Karpas-422 (cell line): ENCODE results near the gene ARHGEF19. TPM values are rescaled to one million over a fixed set of nuclear protein-coding genes. Genes with fewer than 3 reads are reported as not detected.

ENCODE experiments used
- DNase-seq: peaks from one replicate; pipeline ENCODE4 v3.0.0-alpha.2; 2015
- H2AFZ ChIP-seq: fragments of 200-600 bp; sonication (generic); 2 replicates; pipeline ENCODE4 v1.6.1; 2014; ENCODE audit warnings: antibody characterized with exemption, low read length, mixed read lengths
- H3K27ac ChIP-seq: fragments of 200-600 bp; sonication (generic); 2 replicates; pipeline ENCODE4 v1.5.1; 2014; ENCODE audit warnings: mild to moderate bottlenecking, low read length, moderate library complexity
- H3K27me3 ChIP-seq: fragments of 200-600 bp; sonication (generic); 2 replicates; pipeline ENCODE4 v1.6.1; 2014; ENCODE audit warnings: low read length, mixed read lengths
- H3K36me3 ChIP-seq: fragments of 200-600 bp; sonication (generic); 2 replicates; pipeline ENCODE4 v1.6.1; 2014; ENCODE audit warnings: low read length, mixed read lengths; ENCODE audit not compliant: insufficient read depth
- H3K4me1 ChIP-seq: fragments of 200-600 bp; sonication (generic); 2 replicates; pipeline ENCODE4 v1.6.1; 2014; ENCODE audit warnings: mild to moderate bottlenecking, low read length, mixed read lengths
- H3K4me2 ChIP-seq: fragments of 200-600 bp; sonication (generic); 2 replicates; pipeline ENCODE4 v1.6.1; 2014; ENCODE audit warnings: low read length, low read depth, mild to moderate bottlenecking; ENCODE audit not compliant: poor library complexity, severe bottlenecking
- H3K4me3 ChIP-seq: fragments of 200-600 bp; sonication (generic); 2 replicates; pipeline ENCODE4 v1.5.1; 2014; ENCODE audit warnings: mild to moderate bottlenecking, antibody characterized with exemption, low read length, mixed read lengths
- H3K79me2 ChIP-seq: fragments of 200-600 bp; sonication (generic); 2 replicates; pipeline ENCODE4 v1.6.1; 2014; ENCODE audit warnings: mild to moderate bottlenecking, low read length, mixed read lengths
- H3K9ac ChIP-seq: fragments of 200-600 bp; sonication (generic); 2 replicates; pipeline ENCODE4 v1.6.0; 2014; ENCODE audit warnings: low read length
- H3K9me2 ChIP-seq: fragments of 200-600 bp; sonication (generic), shearing (Covaris generic); replicated peaks from 2 replicates; pipeline ENCODE4 v1.6.0; 2014; ENCODE audit warnings: mild to moderate bottlenecking, low read length, moderate library complexity; ENCODE audit not compliant: insufficient read depth
- H3K9me3 ChIP-seq: fragments of 300-700, 200-600 bp; sonication (generic); 2 replicates; pipeline ENCODE4 v1.6.1; 2014; ENCODE audit warnings: low read length, mixed read lengths
- H4K20me1 ChIP-seq: fragments of 200-600 bp; sonication (generic); 2 replicates; pipeline ENCODE4 v1.6.1; 2014; ENCODE audit warnings: mild to moderate bottlenecking, antibody characterized with exemption, low read length, low read depth; ENCODE audit not compliant: insufficient read depth
- total RNA-seq: library from RNA; depleted of rRNA; stranded (reverse); fragments of >200 nt; shearing (Covaris generic); gene quantifications from 2 replicates; pipeline ENCODE4 v1.2.3, GENCODE V29; 2014; ENCODE audit warnings: low replicate concordance

Gene ARHGEF19
- total RNA-seq, 1 experiment from 2014 or later: 2.5 TPM

GRCh38 chr1:16174261-16174868 is 38.1 kb downstream of the ARHGEF19 start:
- Histone ChIP-seq H3K27me3 (no peaks in the 10 kb centered on the region), H3K9ac (no peak overlapping the region), H3K79me2 (no peaks in the 10 kb centered on the region), H2AFZ (no peak overlapping the region), H3K4me2 (no peak overlapping the region), H3K27ac (no peak overlapping the region), H4K20me1 (no peaks in the 10 kb centered on the region; the same call in 1 of the 2 replicates), H3K4me3 (no peak overlapping the region), H3K4me1 (no peaks in the 10 kb centered on the region), H3K9me3 (no peaks in the 10 kb centered on the region), H3K36me3 (no peaks in the 10 kb centered on the region), H3K9me2 (no peaks in the 10 kb centered on the region)
- no peak for DNase-seq

- no peak overlapping the region for H3K27ac ChIP-seq
- no peaks in the 10 kb centered on the region for H3K79me2 ChIP-seq
- H3K4me2 ChIP-seq: no peak overlapping the region
- H2AFZ ChIP-seq: no peak overlapping the region
- H3K36me3 ChIP-seq: no peaks in the 10 kb centered on the region
- no peaks in the 10 kb centered on the region for H3K9me2 ChIP-seq
- H3K27me3 ChIP-seq: no peaks in the 10 kb centered on the region
- H3K9me3 ChIP-seq: no peaks in the 10 kb centered on the region
- no peak for DNase-seq
- peaks cover 3% of the 10 kb centered on the region for H3K4me1 ChIP-seq
- no peaks in the 10 kb centered on the region; the same call in 1 of the 2 replicates for H4K20me1 ChIP-seq
- H3K9ac ChIP-seq: no peak overlapping the region
- no peak overlapping the region for H3K4me3 ChIP-seq
Measured at GRCh38 chr1:16173447-16174260, 38.8 kb downstream of the ARHGEF19 start.

GRCh38 chr1:16172964-16173446 is 39.4 kb downstream of the ARHGEF19 start:
- Histone ChIP-seq H3K27ac (no peak overlapping the region), H3K4me3 (no peak overlapping the region), H3K79me2 (no peaks in the 10 kb centered on the region), H3K27me3 (no peaks in the 10 kb centered on the region), H3K4me1 (peaks cover 6% of the 10 kb centered on the region), H4K20me1 (no peaks in the 10 kb centered on the region; the same call in 1 of the 2 replicates), H3K9ac (no peak overlapping the region), H3K4me2 (no peak overlapping the region), H3K9me2 (no peaks in the 10 kb centered on the region), H2AFZ (no peak overlapping the region), H3K9me3 (no peaks in the 10 kb centered on the region), H3K36me3 (no peaks in the 10 kb centered on the region)
- no peak for DNase-seq

- H3K4me2 ChIP-seq: no peak overlapping the region
- H3K9ac ChIP-seq: no peak overlapping the region
- H3K27me3 ChIP-seq: no peaks in the 10 kb centered on the region
- no peak overlapping the region for H2AFZ ChIP-seq
- no peak overlapping the region for H3K27ac ChIP-seq
- no peaks in the 10 kb centered on the region for H3K9me2 ChIP-seq
- no peaks in the 10 kb centered on the region for H3K36me3 ChIP-seq
- H3K4me3 ChIP-seq: no peak overlapping the region
- H4K20me1 ChIP-seq: no peaks in the 10 kb centered on the region; the same call in 1 of the 2 replicates
- H3K4me1 ChIP-seq: peaks cover 7% of the 10 kb centered on the region
- no peaks in the 10 kb centered on the region for H3K79me2 ChIP-seq
- H3K9me3 ChIP-seq: no peaks in the 10 kb centered on the region
- DNase-seq: no peak
Measured at GRCh38 chr1:16172218-16172830, 40.1 kb downstream of the ARHGEF19 start.

GRCh38 chr1:16171314-16172151 is 40.9 kb downstream of the ARHGEF19 start:
- H3K79me2 ChIP-seq: no peaks in the 10 kb centered on the region
- no peaks in the 10 kb centered on the region for H3K9me3 ChIP-seq
- H3K9me2 ChIP-seq: no peaks in the 10 kb centered on the region
- no peaks in the 10 kb centered on the region for H3K27me3 ChIP-seq
- no peak overlapping the region for H3K4me3 ChIP-seq
- H4K20me1 ChIP-seq: no peaks in the 10 kb centered on the region; the same call in 1 of the 2 replicates
- H3K4me2 ChIP-seq: no peak overlapping the region
- H3K9ac ChIP-seq: no peak overlapping the region
- H3K27ac ChIP-seq: no peak overlapping the region
- peaks cover 7% of the 10 kb centered on the region for H3K4me1 ChIP-seq
- no peak for DNase-seq
- H3K36me3 ChIP-seq: no peaks in the 10 kb centered on the region
- H2AFZ ChIP-seq: no peak overlapping the region

GRCh38 chr1:16170283-16170673 is 42.2 kb downstream of the ARHGEF19 start:
- Histone ChIP-seq H4K20me1 (no peaks in the 10 kb centered on the region; the same call in 1 of the 2 replicates), H3K27me3 (no peaks in the 10 kb centered on the region), H3K9me2 (no peaks in the 10 kb centered on the region), H3K9ac (no peak overlapping the region), H3K27ac (no peak overlapping the region), H3K4me3 (no peak overlapping the region), H3K79me2 (no peaks in the 10 kb centered on the region), H2AFZ (no peak overlapping the region), H3K36me3 (no peaks in the 10 kb centered on the region), H3K9me3 (no peaks in the 10 kb centered on the region), H3K4me2 (no peak overlapping the region), H3K4me1 (peaks cover 7% of the 10 kb centered on the region)
- DNase-seq: no peak

- peaks cover 7% of the 10 kb centered on the region for H3K4me1 ChIP-seq
- H3K9ac ChIP-seq: no peak overlapping the region
- no peaks in the 10 kb centered on the region for H3K9me3 ChIP-seq
- H3K27me3 ChIP-seq: no peaks in the 10 kb centered on the region
- DNase-seq: peak; percentile 50
- no peak overlapping the region for H3K4me2 ChIP-seq
- no peaks in the 10 kb centered on the region for H3K9me2 ChIP-seq
- H3K36me3 ChIP-seq: no peaks in the 10 kb centered on the region
- H4K20me1 ChIP-seq: no peaks in the 10 kb centered on the region; the same call in 1 of the 2 replicates
- H3K79me2 ChIP-seq: no peaks in the 10 kb centered on the region
- no peak overlapping the region for H3K4me3 ChIP-seq
- no peak overlapping the region for H3K27ac ChIP-seq
- H2AFZ ChIP-seq: no peak overlapping the region
Measured at GRCh38 chr1:16168622-16169360, 43.7 kb downstream of the ARHGEF19 start.
